ENCODE data around the gene CDH16. TPM values are rescaled to one million over a fixed set of nuclear protein-coding genes. Genes with fewer than 3 reads are reported as not detected.

Gene CDH16
- total and polyA plus RNA-seq, 12 donors, result 0.15 to 0.59 (median 0.47) TPM; not detected in 7

DNA sequence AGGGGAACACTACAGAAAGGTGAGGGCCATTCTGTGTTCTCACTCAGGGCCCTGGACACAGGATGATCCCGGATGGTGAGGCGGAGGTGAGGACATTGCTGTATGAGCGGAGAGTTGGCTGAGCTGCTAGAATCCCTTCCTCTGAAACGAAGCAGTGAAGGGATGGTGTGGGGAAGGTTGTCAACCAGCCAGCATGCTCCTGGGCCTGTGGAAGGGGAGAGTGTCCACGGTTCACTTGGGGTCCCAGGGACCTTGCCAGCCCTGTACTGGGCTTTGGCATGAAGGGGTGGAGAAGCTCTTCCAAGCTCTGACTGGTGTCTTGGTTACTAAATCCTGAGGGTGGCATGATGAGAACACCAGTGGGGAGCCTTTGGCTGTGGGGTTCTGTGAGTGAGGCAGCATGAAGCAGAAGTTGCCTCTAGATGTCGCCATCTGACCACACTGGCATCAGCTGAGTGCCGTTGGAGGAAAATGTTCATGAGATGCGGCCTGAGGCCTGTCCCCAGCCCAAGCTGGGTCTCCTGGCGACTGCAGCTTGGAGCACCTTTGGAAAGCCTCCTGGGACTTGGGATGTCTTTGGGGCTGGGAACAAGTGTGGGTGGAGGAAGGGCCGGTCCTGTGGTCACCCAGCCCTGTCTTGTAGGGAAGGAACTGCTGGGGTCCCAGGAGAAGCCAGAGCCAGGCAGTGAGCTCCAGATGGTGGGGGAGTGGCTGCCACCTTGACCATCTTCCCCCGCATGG, 23.6 kb downstream of the CDH16 start:
- H3K4me1 ChIP-seq, result peaks cover 8 to 39% (median 22%) of the 10 kb centered on the region in 9 donors
- peak; percentile 62 to 86 (median 83) for TF ChIP-seq CTCF (IDR thresholded peaks at IDR 0.05)
- peak; percentile 66 to 81 (median 78) for ATAC-seq
- peaks cover 0 to 7% (median 0%) of the 10 kb centered on the region in 9 donors for H3K36me3 ChIP-seq
- H3K4me3 ChIP-seq, result no peak overlapping the region
- intact Hi-C loops (cut with DNase I), result loop anchor here in 6 of 10 donors (2.0 to 10.0 kb wide), 4 partner anchors 37 to 60 kb away; partner anchors contain the start of gene CIAO2B (in 3 of the 6)
- WGBS, 2 donors, result 36 to 40% methylated on average over 11 of the region's 11 CpGs
- H3K9me3 ChIP-seq, result no peaks in the 10 kb centered on the region
- H3K27ac ChIP-seq, result peak overlapping the region in 4 of 10 donors; percentile 29 to 61 (median 48)
- no peaks in the 10 kb centered on the region for H3K27me3 ChIP-seq
- DNase-seq, result peak; percentile 48 to 71

GRCh38 chr16:66894055-66894454, 24.6 kb downstream of the CDH16 start:
- Histone ChIP-seq H3K27ac (no peak overlapping the region), H3K4me3 (no peak overlapping the region), H3K36me3 (peaks cover 0 to 7% (median 0%) of the 10 kb centered on the region in 9 donors), H3K9me3 (no peaks in the 10 kb centered on the region), H3K4me1 (peaks cover 0 to 29% (median 11%) of the 10 kb centered on the region in 9 donors), H3K27me3 (no peaks in the 10 kb centered on the region)
- no peak for TF ChIP-seq CTCF (IDR thresholded peaks at IDR 0.05)
- peak in 1 of 8 donors; percentile 2 for ATAC-seq
- no peak for DNase-seq
- WGBS, 2 donors, result 60 to 78% methylated on average over 2 of the region's 2 CpGs
- intact Hi-C loops (cut with DNase I), result loop anchor here in 2 of 10 donors (2.0 to 10.0 kb wide), 2 partner anchors 61 kb away; no protein-coding TSS in a partner anchor

- Histone ChIP-seq H3K4me3 (no peak overlapping the region), H3K27ac (no peak overlapping the region), H3K4me1 (peaks cover 0 to 13% (median 0%) of the 10 kb centered on the region in 9 donors), H3K9me3 (no peaks in the 10 kb centered on the region), H3K36me3 (peaks cover 0 to 15% (median 0%) of the 10 kb centered on the region in 9 donors), H3K27me3 (no peaks in the 10 kb centered on the region)
- ATAC-seq (no peak), DNase-seq (no peak)
- WGBS, 2 donors, result 87 to 97% methylated on average over 6 of the region's 6 CpGs
- intact Hi-C loops (cut with DNase I), result loop anchor here in 1 of 10 donors (10.0 kb wide), 1 partner anchor 63 kb away; no protein-coding TSS in a partner anchor
- TF ChIP-seq CTCF (IDR thresholded peaks at IDR 0.05), result no peak
These were observed 26.9 kb downstream of the CDH16 start for GRCh38 chr16:66891797-66892196.

DNA sequence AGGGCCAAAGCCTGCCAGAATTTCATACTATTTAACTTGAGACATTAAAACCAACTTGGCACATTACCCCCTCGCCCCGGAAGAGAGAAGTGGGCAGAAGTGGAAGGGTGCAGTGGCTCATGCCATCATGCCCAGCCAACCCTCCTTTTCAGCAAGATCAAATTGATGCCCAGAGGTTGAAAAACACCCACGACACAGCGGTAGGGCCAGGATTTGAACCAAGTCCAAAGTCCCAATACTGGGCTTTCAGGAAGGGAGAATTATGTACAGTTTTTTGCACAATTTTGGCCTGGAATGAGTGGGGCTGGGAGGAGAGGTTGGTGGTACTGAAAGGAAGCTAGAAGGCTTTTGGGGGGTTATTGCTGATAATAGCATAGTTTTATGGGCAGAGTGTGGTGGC, 27.3 kb downstream of the CDH16 start:
- ATAC-seq, result no peak
- no peak for TF ChIP-seq CTCF (IDR thresholded peaks at IDR 0.05)
- Histone ChIP-seq H3K9me3 (no peaks in the 10 kb centered on the region), H3K27ac (no peak overlapping the region), H3K36me3 (peaks cover 0 to 20% (median 1%) of the 10 kb centered on the region in 9 donors), H3K27me3 (no peaks in the 10 kb centered on the region), H3K4me1 (peaks cover 0 to 13% (median 0%) of the 10 kb centered on the region in 9 donors), H3K4me3 (no peak overlapping the region)
- WGBS, 2 donors, result 91 to 97% methylated on average over 4 of the region's 4 CpGs
- intact Hi-C loops (cut with DNase I), result loop anchor here in 1 of 10 donors (10.0 kb wide), 1 partner anchor 63 kb away; no protein-coding TSS in a partner anchor
- no peak for DNase-seq
